ENCODE results near the gene SLC26A11. TPM values are rescaled to one million over a fixed set of nuclear protein-coding genes. Genes with fewer than 3 reads are reported as not detected.

The SLC26A11 gene
- total RNA-seq, 4 donors from 2014 or later = 10.0 to 38.7 (median 16.0) TPM

DNA sequence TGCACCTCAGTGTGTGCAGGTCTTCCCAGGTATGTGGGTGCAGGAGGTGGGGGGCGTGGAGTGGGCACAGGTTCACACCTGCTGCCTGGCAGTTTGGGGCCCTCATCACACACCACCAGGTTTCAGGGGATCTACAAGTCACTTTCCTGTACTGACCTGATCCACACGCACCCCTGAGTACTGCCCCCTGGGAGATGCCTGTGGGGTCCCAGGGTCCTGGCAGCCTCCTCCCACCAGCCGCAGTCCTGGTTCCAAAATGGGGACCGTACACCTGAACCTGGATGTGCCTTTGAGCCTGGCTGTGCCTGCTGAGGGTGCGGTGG lies 66.4 kb downstream of the SLC26A11 start:
- Histone ChIP-seq H3K27me3 (no peaks in the 10 kb centered on the region), H3K4me1 (no peaks in the 10 kb centered on the region), H3K9me3 (no peaks in the 10 kb centered on the region), H3K36me3 (no peaks in the 10 kb centered on the region), H3K27ac (no peak overlapping the region), H3K4me3 (no peak overlapping the region)
- intact Hi-C loops (cut with DNase I; ENCODE audit: low total_unique reads) = no loop called here
- no peak for DNase-seq
- TF ChIP-seq POLR2A (IDR thresholded peaks at IDR 0.05) = no peak
- TF ChIP-seq, protein P1, sequence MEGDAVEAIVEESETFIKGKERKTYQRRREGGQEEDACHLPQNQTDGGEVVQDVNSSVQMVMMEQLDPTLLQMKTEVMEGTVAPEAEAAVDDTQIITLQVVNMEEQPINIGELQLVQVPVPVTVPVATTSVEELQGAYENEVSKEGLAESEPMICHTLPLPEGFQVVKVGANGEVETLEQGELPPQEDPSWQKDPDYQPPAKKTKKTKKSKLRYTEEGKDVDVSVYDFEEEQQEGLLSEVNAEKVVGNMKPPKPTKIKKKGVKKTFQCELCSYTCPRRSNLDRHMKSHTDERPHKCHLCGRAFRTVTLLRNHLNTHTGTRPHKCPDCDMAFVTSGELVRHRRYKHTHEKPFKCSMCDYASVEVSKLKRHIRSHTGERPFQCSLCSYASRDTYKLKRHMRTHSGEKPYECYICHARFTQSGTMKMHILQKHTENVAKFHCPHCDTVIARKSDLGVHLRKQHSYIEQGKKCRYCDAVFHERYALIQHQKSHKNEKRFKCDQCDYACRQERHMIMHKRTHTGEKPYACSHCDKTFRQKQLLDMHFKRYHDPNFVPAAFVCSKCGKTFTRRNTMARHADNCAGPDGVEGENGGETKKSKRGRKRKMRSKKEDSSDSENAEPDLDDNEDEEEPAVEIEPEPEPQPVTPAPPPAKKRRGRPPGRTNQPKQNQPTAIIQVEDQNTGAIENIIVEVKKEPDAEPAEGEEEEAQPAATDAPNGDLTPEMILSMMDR (IDR thresholded peaks at IDR 0.05) = no peak

DNA sequence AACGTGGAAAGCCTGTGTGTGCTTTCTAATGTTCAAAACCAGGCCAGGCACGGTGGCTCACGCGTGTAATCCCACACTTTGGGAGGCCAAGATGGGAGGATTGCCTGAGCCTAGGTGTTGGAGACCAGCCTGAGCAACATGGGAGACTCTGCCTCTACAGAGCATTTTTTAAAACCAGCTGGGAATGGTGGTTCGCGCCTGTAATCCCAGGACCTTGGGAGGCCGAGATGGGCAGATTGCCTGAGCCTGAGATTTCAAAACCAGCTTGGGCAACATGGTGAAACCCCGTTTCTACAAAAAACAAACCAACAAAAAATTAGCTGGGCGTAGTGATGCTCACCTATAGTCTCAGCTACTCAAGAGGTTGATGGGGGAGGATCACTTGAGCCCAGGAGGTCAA lies 66.8 kb downstream of the SLC26A11 start:
- H3K36me3 ChIP-seq = no peaks in the 10 kb centered on the region
- intact Hi-C loops (cut with DNase I; ENCODE audit: low total_unique reads) = no loop called here

DNA sequence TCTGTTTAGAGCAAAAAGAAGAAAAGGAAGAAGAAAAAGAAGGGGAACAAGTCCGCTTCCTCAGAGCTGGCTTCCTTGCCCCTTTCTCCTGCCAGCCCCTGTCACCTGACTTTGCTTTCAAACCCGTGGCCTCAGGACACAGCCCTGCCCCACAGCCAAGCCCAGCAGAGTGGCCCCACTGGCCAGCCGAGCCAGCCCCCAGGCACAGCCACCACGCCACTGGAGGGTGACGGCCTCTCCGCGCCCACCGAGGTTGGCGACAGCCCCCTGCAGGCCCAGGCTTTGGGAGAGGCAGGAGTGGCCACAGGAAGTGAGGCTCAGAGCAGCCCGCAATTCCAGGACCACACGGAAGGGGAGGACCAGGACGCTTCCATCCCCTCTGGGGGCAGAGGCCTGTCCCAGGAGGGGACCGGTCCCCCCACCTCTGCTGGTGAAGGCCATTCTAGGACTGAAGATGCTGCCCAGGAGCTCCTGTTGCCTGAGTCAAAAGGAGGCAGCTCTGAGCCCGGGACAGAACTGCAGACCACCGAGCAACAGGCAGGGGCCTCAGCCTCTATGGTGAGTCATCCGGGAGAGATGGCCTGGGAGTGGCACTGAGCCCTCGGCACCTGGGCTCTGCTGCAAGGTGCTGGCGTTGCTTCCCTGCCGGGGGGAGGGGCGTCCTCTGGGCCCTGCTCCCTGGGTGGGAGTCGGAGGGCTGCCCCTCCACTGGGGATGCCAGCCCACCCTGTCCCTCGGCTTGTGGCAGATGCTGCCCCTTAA lies 67.8 kb downstream of the SLC26A11 start:
- DNase-seq = no peak
- H3K27me3 ChIP-seq = no peaks in the 10 kb centered on the region
- no peaks in the 10 kb centered on the region for H3K9me3 ChIP-seq
- no peaks in the 10 kb centered on the region for H3K36me3 ChIP-seq
- no peaks in the 10 kb centered on the region for H3K4me1 ChIP-seq
- intact Hi-C loops (cut with DNase I; ENCODE audit: low total_unique reads) = no loop called here
- TF ChIP-seq POLR2A (IDR thresholded peaks at IDR 0.05) = no peak
- TF ChIP-seq, protein P1 (IDR thresholded peaks at IDR 0.05) = no peak
- no peak overlapping the region for H3K27ac ChIP-seq
- no peak overlapping the region for H3K4me3 ChIP-seq

More for the DNA sequence above, 66.8 kb downstream of the SLC26A11 start:
- Histone ChIP-seq H3K4me3 (no peak overlapping the region), H3K27ac (no peak overlapping the region), H3K9me3 (no peaks in the 10 kb centered on the region), H3K27me3 (no peaks in the 10 kb centered on the region), H3K4me1 (no peaks in the 10 kb centered on the region)
- no peak for DNase-seq
- TF ChIP-seq POLR2A (IDR thresholded peaks at IDR 0.05) = no peak
- TF ChIP-seq, protein P1 (IDR thresholded peaks at IDR 0.05) = no peak

DNA sequence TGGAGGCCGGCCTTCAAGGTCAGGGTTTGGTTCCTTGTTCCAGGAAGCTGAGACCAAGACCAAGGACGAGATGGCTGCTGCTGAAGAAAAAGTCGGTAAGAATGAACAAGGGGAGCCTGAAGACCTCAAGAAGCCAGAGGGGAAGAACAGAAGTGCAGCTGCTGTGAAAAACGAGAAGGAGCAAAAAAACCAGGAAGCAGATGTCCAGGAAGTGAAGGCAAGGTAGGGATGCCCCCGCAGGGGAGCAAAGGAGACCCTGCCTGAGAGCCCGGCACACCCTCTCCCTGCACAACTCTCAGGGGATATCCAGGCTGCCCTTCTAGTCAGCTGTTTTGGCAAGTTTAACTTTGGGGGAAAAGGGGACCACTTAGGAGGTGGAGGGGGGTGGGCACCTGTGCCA lies 69.4 kb downstream of the SLC26A11 start:
- no peaks in the 10 kb centered on the region for H3K4me1 ChIP-seq
- no peak for DNase-seq
- H3K27me3 ChIP-seq = no peaks in the 10 kb centered on the region
- no peak overlapping the region for H3K27ac ChIP-seq
- TF ChIP-seq, protein P1 (IDR thresholded peaks at IDR 0.05) = no peak
- TF ChIP-seq POLR2A (IDR thresholded peaks at IDR 0.05) = no peak
- no peak overlapping the region for H3K4me3 ChIP-seq
- no peaks in the 10 kb centered on the region for H3K9me3 ChIP-seq
- intact Hi-C loops (cut with DNase I; ENCODE audit: low total_unique reads) = no loop called here
- H3K36me3 ChIP-seq = no peaks in the 10 kb centered on the region

DNA sequence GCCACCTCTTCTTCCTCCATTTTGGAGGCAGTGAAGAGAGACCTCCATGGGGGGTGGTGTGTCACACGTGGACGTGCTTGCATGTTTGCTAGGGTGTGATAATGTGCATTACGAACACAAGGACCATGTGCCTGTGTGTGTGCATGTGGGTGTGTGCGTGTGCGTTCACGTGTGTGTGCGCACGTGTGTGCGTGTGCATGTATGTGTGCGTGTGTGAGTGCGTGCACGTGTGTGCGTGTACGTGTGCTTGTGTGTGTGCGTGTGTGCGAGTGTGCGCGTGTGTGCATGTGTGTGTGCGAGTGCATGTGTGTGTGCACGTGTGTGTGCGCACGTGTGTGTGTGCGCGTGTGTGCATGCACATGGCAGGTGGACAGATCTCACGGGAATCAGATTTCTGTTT lies 69.9 kb downstream of the SLC26A11 start:
- Histone ChIP-seq H3K36me3 (no peaks in the 10 kb centered on the region), H3K4me3 (no peak overlapping the region), H3K9me3 (no peaks in the 10 kb centered on the region), H3K27me3 (no peaks in the 10 kb centered on the region), H3K27ac (no peak overlapping the region), H3K4me1 (no peaks in the 10 kb centered on the region)
- no peak for DNase-seq
- TF ChIP-seq, protein P1 (IDR thresholded peaks at IDR 0.05) = no peak
- no peak for TF ChIP-seq POLR2A (IDR thresholded peaks at IDR 0.05)
- intact Hi-C loops (cut with DNase I; ENCODE audit: low total_unique reads) = no loop called here

Measured in uterus (tissue), 4 donors.